NT2/D1 (cell line): Measurements from ENCODE around the gene TNNT2.

Source experiments
- DNase-seq: peaks from one replicate; pipeline ENCODE4 v3.0.0-alpha.2; 2011; ENCODE audit warnings: low read depth, low spot score
- H3K27me3 ChIP-seq: 2 replicates; pipeline ENCODE4 v1.6.0; 2011; ENCODE audit warnings: mild to moderate bottlenecking; ENCODE audit not compliant: insufficient read length, insufficient read depth
- H3K36me3 ChIP-seq: 2 replicates; pipeline ENCODE4 v1.6.1; 2011; ENCODE audit warnings: mild to moderate bottlenecking, low read length, mixed read lengths; ENCODE audit not compliant: insufficient read depth, insufficient read length
- H3K4me1 ChIP-seq: 2 replicates; pipeline ENCODE4 v1.5.1; 2011; ENCODE audit not compliant: insufficient read depth, insufficient read length
- H3K4me3 ChIP-seq: 2 replicates; pipeline ENCODE4 v1.5.1; 2011; ENCODE audit warnings: low read depth; ENCODE audit not compliant: insufficient read length
- H3K9ac ChIP-seq: 2 replicates; pipeline ENCODE4 v1.6.0; 2011; ENCODE audit warnings: low read depth; ENCODE audit not compliant: insufficient read length
- H3K9me3 ChIP-seq: 2 replicates; pipeline ENCODE4 v1.5.1; 2011; ENCODE audit warnings: mild to moderate bottlenecking, low read length; ENCODE audit not compliant: insufficient read depth
- SUZ12 ChIP-seq: IDR thresholded peaks from 2 replicates; pipeline ENCODE4 v1.6.1; 2011; ENCODE audit not compliant: insufficient read length, insufficient read depth; ENCODE audit errors: extremely low read depth
- YY1 ChIP-seq: IDR thresholded peaks from 2 replicates; pipeline ENCODE4 v1.6.1; 2011; ENCODE audit not compliant: insufficient read length, insufficient read depth
- ZNF274 ChIP-seq: IDR thresholded peaks from 2 replicates; pipeline ENCODE4 v1.6.1; 2011; ENCODE audit warnings: mild to moderate bottlenecking, low read depth, low read length

The TNNT2 gene

GRCh38 chr1:201384406-201384782 is 6.9 kb upstream of the TNNT2 start:
- H3K9me3 ChIP-seq = no peaks in the 10 kb centered on the region
- H3K9ac ChIP-seq = no peak overlapping the region
- peaks cover 15% of the 10 kb centered on the region for H3K4me1 ChIP-seq
- no peak for DNase-seq
- TF ChIP-seq ZNF274 (no peak), YY1 (no peak), SUZ12 (no peak)
- H3K36me3 ChIP-seq = no peaks in the 10 kb centered on the region
- H3K4me3 ChIP-seq = no peak overlapping the region
- H3K27me3 ChIP-seq = no peaks in the 10 kb centered on the region

GRCh38 chr1:201383647-201384405 is 6.3 kb upstream of the TNNT2 start:
- H3K9me3 ChIP-seq = no peaks in the 10 kb centered on the region
- TF ChIP-seq ZNF274 (no peak), YY1 (no peak), SUZ12 (no peak)
- DNase-seq = no peak

DNA sequence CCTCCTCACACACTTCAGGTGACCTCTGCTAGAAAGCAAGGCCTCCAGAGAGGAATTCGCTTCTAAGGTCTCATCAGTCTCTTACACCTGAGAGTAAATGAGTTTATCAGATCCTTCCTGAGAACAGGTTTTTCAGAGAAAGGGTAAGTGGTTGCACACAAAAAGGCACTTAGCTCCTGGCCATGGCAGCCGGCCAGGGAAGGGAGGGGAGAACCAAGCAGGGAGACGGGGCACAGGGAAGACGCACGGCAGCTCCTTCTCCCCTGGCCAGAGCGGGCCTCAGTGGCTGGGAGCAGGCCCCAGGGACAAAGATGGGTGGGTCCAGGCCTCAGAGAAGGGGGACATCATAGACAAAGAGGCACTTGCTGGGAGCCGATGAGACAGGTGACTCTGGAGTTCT is 3.6 kb upstream of the TNNT2 start:
- H3K4me1 ChIP-seq = peaks cover 20% of the 10 kb centered on the region
- no peak for TF ChIP-seq SUZ12
- TF ChIP-seq YY1 = no peak
- TF ChIP-seq ZNF274 = no peak
- no peaks in the 10 kb centered on the region for H3K36me3 ChIP-seq
- DNase-seq = no peak
- H3K9ac ChIP-seq = no peak overlapping the region
- no peak overlapping the region for H3K4me3 ChIP-seq
- H3K9me3 ChIP-seq = no peaks in the 10 kb centered on the region
- no peaks in the 10 kb centered on the region for H3K27me3 ChIP-seq

More at GRCh38 chr1:201383647-201384405, 6.3 kb upstream of the TNNT2 start:
- Histone ChIP-seq H3K4me3 (no peak overlapping the region), H3K27me3 (no peaks in the 10 kb centered on the region), H3K4me1 (peaks cover 12% of the 10 kb centered on the region), H3K9ac (no peak overlapping the region), H3K36me3 (no peaks in the 10 kb centered on the region)

DNA sequence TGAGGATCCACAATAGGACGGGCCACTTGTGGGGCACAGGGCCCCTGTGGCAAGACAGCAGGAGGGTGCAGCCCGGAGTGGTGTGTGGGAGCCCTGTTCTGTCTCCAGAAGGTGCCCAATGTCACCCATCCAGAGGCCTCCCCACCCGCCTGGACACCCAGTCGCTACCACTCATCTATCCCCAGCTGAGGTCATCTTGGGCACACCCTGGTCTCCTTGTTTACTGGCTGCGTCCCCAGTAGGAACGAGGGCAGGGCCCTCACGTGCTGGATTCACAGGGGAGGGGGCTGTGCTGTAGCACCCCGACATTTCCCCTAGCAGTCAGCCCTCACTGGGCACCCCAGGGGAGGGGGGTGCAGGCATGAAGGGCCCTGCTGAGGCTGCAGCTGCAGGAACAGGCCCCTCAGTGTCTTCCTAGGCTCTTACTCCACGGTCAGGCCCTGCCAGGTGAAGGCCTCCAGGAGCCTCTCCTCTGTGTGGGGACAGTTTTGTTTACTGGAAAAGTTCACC is 2.3 kb upstream of the TNNT2 start:
- DNase-seq = no peak
- H3K4me1 ChIP-seq = peaks cover 30% of the 10 kb centered on the region
- TF ChIP-seq ZNF274 = no peak
- TF ChIP-seq SUZ12 = no peak
- TF ChIP-seq YY1 = no peak
- peak overlapping the region; percentile 15 for H3K9ac ChIP-seq
- H3K36me3 ChIP-seq = no peaks in the 10 kb centered on the region
- no peak overlapping the region for H3K4me3 ChIP-seq
- H3K27me3 ChIP-seq = no peaks in the 10 kb centered on the region
- no peaks in the 10 kb centered on the region for H3K9me3 ChIP-seq

- no peak for TF ChIP-seq ZNF274
- TF ChIP-seq SUZ12 = no peak
- TF ChIP-seq YY1 = no peak
- Histone ChIP-seq H3K27me3 (no peaks in the 10 kb centered on the region), H3K9ac (no peak overlapping the region), H3K4me3 (no peak overlapping the region), H3K36me3 (no peaks in the 10 kb centered on the region), H3K4me1 (peaks cover 36% of the 10 kb centered on the region), H3K9me3 (no peaks in the 10 kb centered on the region)
- DNase-seq = no peak
Measured at GRCh38 chr1:201378804-201379203, 1.3 kb upstream of the TNNT2 start.

GRCh38 chr1:201376464-201377374 is 761 bp downstream of the TNNT2 start:
- no peak for TF ChIP-seq ZNF274
- TF ChIP-seq YY1 = no peak
- TF ChIP-seq SUZ12 = no peak
- Histone ChIP-seq H3K4me3 (no peak overlapping the region), H3K9ac (peak overlapping the region; percentile 62), H3K9me3 (no peaks in the 10 kb centered on the region), H3K36me3 (peaks cover 2% of the 10 kb centered on the region), H3K27me3 (no peaks in the 10 kb centered on the region), H3K4me1 (peaks cover 47% of the 10 kb centered on the region)
- DNase-seq = peak; percentile 96

DNA sequence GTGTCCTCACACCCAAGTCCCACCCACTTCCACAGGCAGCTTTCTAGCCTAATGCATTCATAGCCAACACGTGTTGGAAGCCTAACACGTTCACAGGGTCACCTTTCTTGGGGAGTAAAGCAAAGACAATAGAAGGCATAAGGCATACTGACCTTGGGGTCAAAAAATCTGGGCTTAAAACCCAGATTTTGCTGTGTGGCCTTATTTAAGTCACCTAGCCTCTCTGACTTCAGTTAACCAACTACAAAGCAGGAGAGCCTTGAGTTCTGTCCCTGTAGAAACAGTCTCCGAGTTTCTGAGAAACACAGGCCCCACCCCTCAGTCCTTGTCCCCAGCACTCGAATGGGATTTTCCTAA is 1.4 kb downstream of the TNNT2 start:
- no peak for DNase-seq
- Histone ChIP-seq H3K9ac (peak overlapping the region; percentile 50), H3K4me3 (peak overlapping the region; percentile 3), H3K4me1 (peaks cover 48% of the 10 kb centered on the region), H3K27me3 (no peaks in the 10 kb centered on the region), H3K36me3 (peaks cover 8% of the 10 kb centered on the region), H3K9me3 (no peaks in the 10 kb centered on the region)
- TF ChIP-seq ZNF274 (no peak), SUZ12 (no peak), YY1 (no peak)
